IMR-90 (cell line): ENCODE data around the gene RPL31. TPM values are rescaled to one million over a fixed set of nuclear protein-coding genes. Genes with fewer than 3 reads are reported as not detected.

Experiments
- ATAC-seq: fragments of 200-7000 bp; cut with Tn5 transposase; 2 replicates; pipeline ENCODE4 v1.9.1; 2020; ENCODE audit warnings: low read depth, mild to moderate bottlenecking, moderate library complexity
- BruUV-seq: library from RNA; stranded (reverse); fragments of 400-500 nt; replicated peaks from 2 replicates; lab custom pipeline; 2021; lab: Mats Ljungman, UMichigan
- CTCF ChIA-PET: fragments of 300-600 bp; formaldehyde crosslinking; extraction: SDS; loops from one replicate; lab custom pipeline; 2021; ENCODE audit warnings: antibody characterized with exemption; lab: Yijun Ruan, JAX
- POLR2A ChIA-PET: fragments of 300-600 bp; sonication (Branson Sonifier 250); formaldehyde crosslinking; loops from one replicate; lab custom pipeline; 2022; ENCODE audit warnings: antibody characterized with exemption; ENCODE audit not compliant: unreplicated experiment; lab: Charles Lee
- DNase-seq: peaks from one replicate; pipeline ENCODE4 v3.0.0; 2013
- H2AFZ ChIP-seq: replicated peaks from 2 replicates; pipeline ENCODE3; 2013; ENCODE audit warnings: low read length, mild to moderate bottlenecking; ENCODE audit not compliant: poor library complexity
- H2AK5ac ChIP-seq: 2 replicates; pipeline ENCODE4 v1.6.1; 2013; ENCODE audit warnings: low read depth, low read length, inconsistent platforms
- H2AK9ac ChIP-seq: replicated peaks from 2 replicates; pipeline ENCODE3; 2013; ENCODE audit warnings: mild to moderate bottlenecking, low read depth, low read length, moderate library complexity; ENCODE audit not compliant: poor library complexity
- H2BK120ac ChIP-seq: 2 replicates; pipeline ENCODE4 v1.6.1; 2013; ENCODE audit warnings: low read depth, low read length, inconsistent platforms
- H2BK15ac ChIP-seq: 3 replicates; pipeline ENCODE4 v1.6.1; 2013; ENCODE audit warnings: low read depth, low read length, inconsistent platforms
- H2BK20ac ChIP-seq: 2 replicates; pipeline ENCODE4 v1.6.1; 2013; ENCODE audit warnings: low read depth, mild to moderate bottlenecking, inconsistent platforms, low read length, moderate library complexity
- H2BK5ac ChIP-seq: 2 replicates; pipeline ENCODE4 v1.6.1; 2013; ENCODE audit warnings: mild to moderate bottlenecking, low read depth, low read length, inconsistent platforms; ENCODE audit not compliant: poor library complexity, severe bottlenecking
- H3K14ac ChIP-seq: replicated peaks from 2 replicates; pipeline ENCODE4 v1.6.1; 2013; ENCODE audit warnings: low read depth, low read length, inconsistent platforms
- H3K18ac ChIP-seq: 2 replicates; pipeline ENCODE4 v1.6.1; 2013; ENCODE audit warnings: low read depth, low read length, control low read depth
- H3K23ac ChIP-seq: 2 replicates; pipeline ENCODE4 v1.6.1; 2013; ENCODE audit warnings: low read depth, low read length, inconsistent platforms
- H3K27ac ChIP-seq: 2 replicates; pipeline ENCODE4 v1.5.1; 2013; ENCODE audit warnings: mild to moderate bottlenecking, control low read depth, low read length; ENCODE audit not compliant: insufficient read depth
- H3K27me3 ChIP-seq: 2 replicates; pipeline ENCODE4 v1.6.1; 2013; ENCODE audit warnings: low read length; ENCODE audit not compliant: control insufficient read depth, insufficient read depth
- H3K36me3 ChIP-seq: 2 replicates; pipeline ENCODE4 v1.6.1; 2013; ENCODE audit warnings: low read length, mixed read lengths; ENCODE audit not compliant: control insufficient read depth, insufficient read depth
- H3K4ac ChIP-seq: 2 replicates; pipeline ENCODE4 v1.6.1; 2013; ENCODE audit warnings: low read depth, low read length, inconsistent platforms
- H3K4me1 ChIP-seq: 2 replicates; pipeline ENCODE4 v1.6.1; 2013; ENCODE audit warnings: low read length, mixed read lengths; ENCODE audit not compliant: control insufficient read depth, insufficient read depth
- H3K4me2 ChIP-seq: 2 replicates; pipeline ENCODE4 v1.6.1; 2013; ENCODE audit warnings: low read depth, mild to moderate bottlenecking, control low read depth, low read length, moderate library complexity
- H3K4me3 ChIP-seq: 2 replicates; pipeline ENCODE4 v1.5.1; 2013; ENCODE audit warnings: low read depth, mild to moderate bottlenecking, control low read depth, low read length, moderate library complexity; ENCODE audit not compliant: insufficient read depth
- H3K56ac ChIP-seq: 2 replicates; pipeline ENCODE4 v1.6.1; 2013; ENCODE audit warnings: low read length, inconsistent platforms; ENCODE audit not compliant: insufficient read depth; ENCODE audit errors: extremely low read depth
- H3K79me1 ChIP-seq, 2 experiments: 2 replicates each; pipeline ENCODE4 v1.6.1; 2013; ENCODE audit warnings: low read length in 2 of 2, inconsistent platforms in 1 of 2, low read depth in 1 of 2
- H3K9ac ChIP-seq: 2 replicates; pipeline ENCODE4 v1.6.1; 2013; ENCODE audit warnings: low read depth, low read length, control low read depth
- H3K9me1 ChIP-seq: 2 replicates; pipeline ENCODE4 v1.6.1; 2013; ENCODE audit warnings: low read length, inconsistent platforms; ENCODE audit not compliant: insufficient read depth
- H3K9me3 ChIP-seq: 2 replicates; pipeline ENCODE4 v1.6.1; 2013; ENCODE audit warnings: low read length; ENCODE audit not compliant: control insufficient read depth, insufficient read depth
- H4K20me1 ChIP-seq: 2 replicates; pipeline ENCODE4 v1.6.1; 2013; ENCODE audit warnings: low read length, inconsistent platforms; ENCODE audit not compliant: insufficient read depth
- H4K5ac ChIP-seq: 2 replicates; pipeline ENCODE4 v1.6.1; 2013; ENCODE audit warnings: mild to moderate bottlenecking, low read depth, low read length, control low read depth
- H4K8ac ChIP-seq, 2 experiments: 2 replicates each; pipeline ENCODE4 v1.6.1; 2013; ENCODE audit warnings: low read depth in 2 of 2, low read length in 2 of 2, control low read depth in 1 of 2, inconsistent platforms in 1 of 2
- H4K91ac ChIP-seq: 2 replicates; pipeline ENCODE4 v1.6.1; 2013; ENCODE audit warnings: low read depth, low read length, inconsistent platforms; ENCODE audit not compliant: insufficient read depth
- BHLHE40 ChIP-seq: fragments of 150-350 bp; IDR thresholded peaks from 2 replicates; pipeline ENCODE4 v1.6.1; 2016; ENCODE audit warnings: mild to moderate bottlenecking, low read depth, low read length
- CEBPB ChIP-seq: IDR thresholded peaks from 2 replicates; pipeline ENCODE4 v1.6.1; 2012; ENCODE audit warnings: low read depth, low read length, improper control_type of control experiment
- FOS ChIP-seq: fragments of 150-350 bp; IDR thresholded peaks from 2 replicates; pipeline ENCODE4 v1.6.1; 2016; ENCODE audit warnings: low read depth, low read length
- MAFK ChIP-seq: IDR thresholded peaks from 2 replicates; pipeline ENCODE4 v1.6.1; 2012; ENCODE audit warnings: low read depth, low read length, improper control_type of control experiment
- MAZ ChIP-seq: IDR thresholded peaks from 2 replicates; pipeline ENCODE4 v1.6.1; 2012; ENCODE audit warnings: low read depth, mild to moderate bottlenecking, low read length, improper control_type of control experiment, moderate library complexity, borderline replicate concordance
- MXI1 ChIP-seq: IDR thresholded peaks from 2 replicates; pipeline ENCODE4 v1.6.1; 2012; ENCODE audit warnings: low read depth, mild to moderate bottlenecking, low read length, moderate library complexity, borderline replicate concordance
- NFE2L2 ChIP-seq: fragments of 150-350 bp; IDR thresholded peaks from 2 replicates; pipeline ENCODE4 v1.6.1; 2016; ENCODE audit warnings: low read depth, mild to moderate bottlenecking, low read length
- POLR2A ChIP-seq: IDR thresholded peaks from 2 replicates; pipeline ENCODE4 v1.6.1; 2012; ENCODE audit warnings: mild to moderate bottlenecking, low read depth, low read length
- RAD21 ChIP-seq: IDR thresholded peaks from 2 replicates; pipeline ENCODE4 v1.6.1; 2012; ENCODE audit warnings: low read length, improper control_type of control experiment
- RCOR1 ChIP-seq: IDR thresholded peaks from 2 replicates; pipeline ENCODE4 v1.6.1; 2012; ENCODE audit warnings: mild to moderate bottlenecking, low read length, improper control_type of control experiment; ENCODE audit not compliant: insufficient replicate concordance
- RFX5 ChIP-seq: IDR thresholded peaks from 2 replicates; pipeline ENCODE4 v1.8.0; 2012; ENCODE audit warnings: low read depth, mild to moderate bottlenecking, low read length, moderate library complexity
- SMC3 ChIP-seq: fragments of 150-350 bp; IDR thresholded peaks from 2 replicates; pipeline ENCODE4 v1.6.1; 2016; ENCODE audit warnings: low read depth, mild to moderate bottlenecking, antibody characterized with exemption, low read length, moderate library complexity
- USF2 ChIP-seq: fragments of 150-350 bp; IDR thresholded peaks from 2 replicates; pipeline ENCODE4 v1.6.1; 2017; ENCODE audit warnings: mild to moderate bottlenecking, antibody characterized with exemption, low read length, low read depth
- WGBS, 2 experiments: methylation state at CpG; one replicate each; pipeline versions ENCODE4 v1.1.5 to v1.1.7; 2013; ENCODE audit warnings: missing lambda C conversion rate in 2 of 2; ENCODE audit not compliant: insufficient read length in 1 of 2; ENCODE audit errors: extremely low coverage in 2 of 2; 5-methylcytosine and 5-hydroxymethylcytosine counted together
- dilution Hi-C: fragments of 300-500 bp; cut with HindIII; formaldehyde crosslinking; loops from one replicate; pipeline ENCODE4 v1.14.3; 2018; ENCODE audit warnings: low sequenced_read_pairs; ENCODE audit not compliant: unreplicated experiment
- in situ Hi-C: fragments of 300-500 bp; cut with MboI; formaldehyde crosslinking; loops from 3 replicates; pipeline ENCODE4 v1.14.3; 2019; ENCODE audit warnings: low sequenced_read_pairs, inconsistent platforms, mixed read lengths
- intact Hi-C: fragments of 100-400 bp; cut with micrococcal nuclease; formaldehyde crosslinking; loops from 2 replicates; pipeline ENCODE4 v1.10.0; 2022
- polyA plus RNA-seq, 3 experiments: library from polyadenylated mRNA; depleted of rRNA; stranded (reverse); fragments of >200 nt; gene quantifications; 2 replicates each; pipeline ENCODE4 v1.2.3, GENCODE V29; 2012; ENCODE audit warnings: low replicate concordance in 1 of 3
- total RNA-seq: library from RNA; depleted of rRNA; stranded (reverse); fragments of >200 nt; gene quantifications from 2 replicates; pipeline ENCODE4 v1.2.3, GENCODE V29; 2012
- TF ChIP-seq, protein P1 (sequence below): conservative IDR thresholded peaks from 2 replicates; pipeline ENCODE4 v1.5.1; 2012; ENCODE audit warnings: mild to moderate bottlenecking, low read depth, low read length, improper control_type of control experiment
- TF ChIP-seq, protein P2 (sequence below): fragments of 150-350 bp; IDR thresholded peaks from 2 replicates; pipeline ENCODE4 v1.6.1; 2016; ENCODE audit warnings: low read depth, mild to moderate bottlenecking, low read length, moderate library complexity, borderline replicate concordance

Gene RPL31
- total and polyA plus RNA-seq, 2 of the 4 experiments (the other 2 are of a cell fraction) = 358 to 2,908 TPM

GRCh38 chr2:100981011-100981410, 21.1 kb upstream of the RPL31 start:
- POLR2A ChIA-PET = no interaction called here

More at GRCh38 chr2:100981011-100981410, 21.1 kb upstream of the RPL31 start:
- no peak overlapping the region for H3K23ac ChIP-seq
- ATAC-seq (no peak), DNase-seq (no peak)
- H3K4me1 ChIP-seq = peaks cover 4% of the 10 kb centered on the region
- H3K4me2 ChIP-seq = no peak overlapping the region
- H3K27me3 ChIP-seq = no peaks in the 10 kb centered on the region
- no peaks in the 10 kb centered on the region for H3K79me1 ChIP-seq
- no peak overlapping the region for H3K18ac ChIP-seq
- no peak overlapping the region for H2BK5ac ChIP-seq
- H3K9me1 ChIP-seq = peaks cover 11% of the 10 kb centered on the region; the same call in 1 of the 2 replicates
- no peak overlapping the region for H3K9ac ChIP-seq
- in situ Hi-C loops = no loop called here
- no peak overlapping the region for H3K4me3 ChIP-seq
- no peak overlapping the region for H3K27ac ChIP-seq
- no peak overlapping the region for H2BK20ac ChIP-seq
- no peak overlapping the region for H2AK5ac ChIP-seq
- no peak overlapping the region for H4K5ac ChIP-seq
- WGBS, 2 experiments = no CpG with 5 or more reads among the region's 2 CpGs
- H3K36me3 ChIP-seq = peaks cover 16% of the 10 kb centered on the region
- no peak overlapping the region for H3K14ac ChIP-seq
- CTCF ChIA-PET = no interaction called here
- H2BK15ac ChIP-seq = no peak overlapping the region
- H2AFZ ChIP-seq = no peak overlapping the region
- H3K9me3 ChIP-seq = no peaks in the 10 kb centered on the region
- no peak overlapping the region for H3K4ac ChIP-seq
- H2AK9ac ChIP-seq = no peak overlapping the region
- intact Hi-C loops = loop anchor here (10.0 kb wide), 1 partner anchor 556 kb away; no protein-coding TSS in a partner anchor
- no TSS peak for BruUV-seq
- no peak overlapping the region for H4K91ac ChIP-seq
- no peak overlapping the region for H2BK120ac ChIP-seq
- H4K20me1 ChIP-seq = no peaks in the 10 kb centered on the region; the same call in 1 of the 2 replicates
- H3K56ac ChIP-seq = no peak overlapping the region
- dilution Hi-C loops = no loop called here
- H4K8ac ChIP-seq = no peak overlapping the region
- TF ChIP-seq CEBPB (no peak), SMC3 (no peak), FOS (no peak), MAZ (no peak), MXI1 (no peak), USF2 (no peak), RAD21 (no peak), RFX5 (no peak), POLR2A (no peak), RCOR1 (no peak), BHLHE40 (no peak), MAFK (no peak), NFE2L2 (no peak)
- TF ChIP-seq, protein P1, sequence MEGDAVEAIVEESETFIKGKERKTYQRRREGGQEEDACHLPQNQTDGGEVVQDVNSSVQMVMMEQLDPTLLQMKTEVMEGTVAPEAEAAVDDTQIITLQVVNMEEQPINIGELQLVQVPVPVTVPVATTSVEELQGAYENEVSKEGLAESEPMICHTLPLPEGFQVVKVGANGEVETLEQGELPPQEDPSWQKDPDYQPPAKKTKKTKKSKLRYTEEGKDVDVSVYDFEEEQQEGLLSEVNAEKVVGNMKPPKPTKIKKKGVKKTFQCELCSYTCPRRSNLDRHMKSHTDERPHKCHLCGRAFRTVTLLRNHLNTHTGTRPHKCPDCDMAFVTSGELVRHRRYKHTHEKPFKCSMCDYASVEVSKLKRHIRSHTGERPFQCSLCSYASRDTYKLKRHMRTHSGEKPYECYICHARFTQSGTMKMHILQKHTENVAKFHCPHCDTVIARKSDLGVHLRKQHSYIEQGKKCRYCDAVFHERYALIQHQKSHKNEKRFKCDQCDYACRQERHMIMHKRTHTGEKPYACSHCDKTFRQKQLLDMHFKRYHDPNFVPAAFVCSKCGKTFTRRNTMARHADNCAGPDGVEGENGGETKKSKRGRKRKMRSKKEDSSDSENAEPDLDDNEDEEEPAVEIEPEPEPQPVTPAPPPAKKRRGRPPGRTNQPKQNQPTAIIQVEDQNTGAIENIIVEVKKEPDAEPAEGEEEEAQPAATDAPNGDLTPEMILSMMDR = no peak
- TF ChIP-seq, protein P2, sequence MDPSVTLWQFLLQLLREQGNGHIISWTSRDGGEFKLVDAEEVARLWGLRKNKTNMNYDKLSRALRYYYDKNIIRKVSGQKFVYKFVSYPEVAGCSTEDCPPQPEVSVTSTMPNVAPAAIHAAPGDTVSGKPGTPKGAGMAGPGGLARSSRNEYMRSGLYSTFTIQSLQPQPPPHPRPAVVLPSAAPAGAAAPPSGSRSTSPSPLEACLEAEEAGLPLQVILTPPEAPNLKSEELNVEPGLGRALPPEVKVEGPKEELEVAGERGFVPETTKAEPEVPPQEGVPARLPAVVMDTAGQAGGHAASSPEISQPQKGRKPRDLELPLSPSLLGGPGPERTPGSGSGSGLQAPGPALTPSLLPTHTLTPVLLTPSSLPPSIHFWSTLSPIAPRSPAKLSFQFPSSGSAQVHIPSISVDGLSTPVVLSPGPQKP = no peak
